ENCODE results near the gene SLC7A14.

The SLC7A14 gene

DNA sequence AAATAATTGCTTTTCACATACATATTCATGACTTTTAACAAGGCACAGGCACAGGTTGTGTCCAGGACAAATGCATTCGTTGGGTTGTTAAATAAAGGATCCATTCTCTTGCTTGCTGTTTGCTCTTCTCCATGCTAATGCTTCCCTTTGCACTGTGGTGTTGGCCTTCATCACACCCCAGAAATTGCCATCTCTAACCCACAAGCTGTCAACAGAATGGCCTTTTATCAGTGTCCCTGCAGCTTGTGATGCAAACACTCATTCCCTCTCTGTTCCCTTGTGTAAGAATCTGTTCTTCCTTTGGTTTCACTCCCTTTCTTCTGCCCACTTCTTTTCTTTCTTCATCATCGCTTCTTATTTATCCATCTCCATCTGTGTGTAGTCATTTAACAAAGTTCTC lies 72.2 kb downstream of the SLC7A14 start:
- TF ChIP-seq FOXP2 (optimal IDR thresholded peaks at IDR 0.05; ENCODE audit: borderline replicate concordance, extremely low read depth, extremely low read length, insufficient read depth): no peak
- TF ChIP-seq POLR2AphosphoS5 (IDR thresholded peaks at IDR 0.05; ENCODE audit: low read depth, low read length): no peak
- no peak for TF ChIP-seq TAF1 (IDR thresholded peaks at IDR 0.05; ENCODE audit: borderline replicate concordance, insufficient read depth, low read length)
- TF ChIP-seq SIN3A (IDR thresholded peaks at IDR 0.05; ENCODE audit: borderline replicate concordance, insufficient read depth, low read length): no peak
- TF ChIP-seq, protein P1, sequence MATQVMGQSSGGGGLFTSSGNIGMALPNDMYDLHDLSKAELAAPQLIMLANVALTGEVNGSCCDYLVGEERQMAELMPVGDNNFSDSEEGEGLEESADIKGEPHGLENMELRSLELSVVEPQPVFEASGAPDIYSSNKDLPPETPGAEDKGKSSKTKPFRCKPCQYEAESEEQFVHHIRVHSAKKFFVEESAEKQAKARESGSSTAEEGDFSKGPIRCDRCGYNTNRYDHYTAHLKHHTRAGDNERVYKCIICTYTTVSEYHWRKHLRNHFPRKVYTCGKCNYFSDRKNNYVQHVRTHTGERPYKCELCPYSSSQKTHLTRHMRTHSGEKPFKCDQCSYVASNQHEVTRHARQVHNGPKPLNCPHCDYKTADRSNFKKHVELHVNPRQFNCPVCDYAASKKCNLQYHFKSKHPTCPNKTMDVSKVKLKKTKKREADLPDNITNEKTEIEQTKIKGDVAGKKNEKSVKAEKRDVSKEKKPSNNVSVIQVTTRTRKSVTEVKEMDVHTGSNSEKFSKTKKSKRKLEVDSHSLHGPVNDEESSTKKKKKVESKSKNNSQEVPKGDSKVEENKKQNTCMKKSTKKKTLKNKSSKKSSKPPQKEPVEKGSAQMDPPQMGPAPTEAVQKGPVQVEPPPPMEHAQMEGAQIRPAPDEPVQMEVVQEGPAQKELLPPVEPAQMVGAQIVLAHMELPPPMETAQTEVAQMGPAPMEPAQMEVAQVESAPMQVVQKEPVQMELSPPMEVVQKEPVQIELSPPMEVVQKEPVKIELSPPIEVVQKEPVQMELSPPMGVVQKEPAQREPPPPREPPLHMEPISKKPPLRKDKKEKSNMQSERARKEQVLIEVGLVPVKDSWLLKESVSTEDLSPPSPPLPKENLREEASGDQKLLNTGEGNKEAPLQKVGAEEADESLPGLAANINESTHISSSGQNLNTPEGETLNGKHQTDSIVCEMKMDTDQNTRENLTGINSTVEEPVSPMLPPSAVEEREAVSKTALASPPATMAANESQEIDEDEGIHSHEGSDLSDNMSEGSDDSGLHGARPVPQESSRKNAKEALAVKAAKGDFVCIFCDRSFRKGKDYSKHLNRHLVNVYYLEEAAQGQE (IDR thresholded peaks at IDR 0.05; ENCODE audit: insufficient read depth in 1 of 2, low read depth in 2 of 2, low read length in 2 of 2): no peak

DNA sequence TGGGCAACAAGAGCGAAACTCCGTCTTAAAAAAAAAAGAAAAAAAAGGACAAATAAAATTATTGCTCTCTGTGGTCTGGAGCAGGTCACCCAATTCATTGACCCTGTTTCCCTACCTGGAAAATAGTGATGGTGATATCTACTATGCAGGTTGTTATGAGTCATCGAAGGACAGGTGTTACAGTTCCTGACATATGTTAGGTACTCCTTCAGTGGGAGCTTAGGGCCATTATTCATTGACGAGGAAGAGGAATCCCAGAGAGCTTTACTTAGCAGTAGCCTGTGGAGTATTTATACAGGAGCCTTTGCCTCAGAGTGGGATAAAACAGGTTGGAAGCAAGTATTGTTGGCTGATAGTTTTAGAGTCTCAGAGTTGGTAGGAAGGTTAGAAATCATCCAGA lies 74.5 kb downstream of the SLC7A14 start:
- no peak for TF ChIP-seq POLR2AphosphoS5 (IDR thresholded peaks at IDR 0.05; ENCODE audit: low read depth, low read length)
- TF ChIP-seq, protein P1 (IDR thresholded peaks at IDR 0.05; ENCODE audit: insufficient read depth in 1 of 2, low read depth in 2 of 2, low read length in 2 of 2): no peak
- no peak for TF ChIP-seq FOXP2 (optimal IDR thresholded peaks at IDR 0.05; ENCODE audit: borderline replicate concordance, extremely low read depth, extremely low read length, insufficient read depth)

GRCh38 chr3:170508839-170509238 lies 77.0 kb downstream of the SLC7A14 start:
- TF ChIP-seq FOXP2 (optimal IDR thresholded peaks at IDR 0.05; ENCODE audit: borderline replicate concordance, extremely low read depth, extremely low read length, insufficient read depth): no peak
- TF ChIP-seq POLR2AphosphoS5 (IDR thresholded peaks at IDR 0.05; ENCODE audit: low read depth, low read length): no peak
- no peak for TF ChIP-seq SIN3A (IDR thresholded peaks at IDR 0.05; ENCODE audit: borderline replicate concordance, insufficient read depth, low read length)
- no peak for TF ChIP-seq TAF1 (IDR thresholded peaks at IDR 0.05; ENCODE audit: borderline replicate concordance, insufficient read depth, low read length)
- TF ChIP-seq, protein P1 (IDR thresholded peaks at IDR 0.05; ENCODE audit: insufficient read depth in 1 of 2, low read depth in 2 of 2, low read length in 2 of 2): no peak

GRCh38 chr3:170508291-170508690 lies 77.6 kb downstream of the SLC7A14 start:
- TF ChIP-seq, protein P1 (IDR thresholded peaks at IDR 0.05; ENCODE audit: insufficient read depth in 1 of 2, low read depth in 2 of 2, low read length in 2 of 2): no peak
- TF ChIP-seq FOXP2 (optimal IDR thresholded peaks at IDR 0.05; ENCODE audit: borderline replicate concordance, extremely low read depth, extremely low read length, insufficient read depth) (no peak), POLR2AphosphoS5 (IDR thresholded peaks at IDR 0.05; ENCODE audit: low read depth, low read length) (no peak), TAF1 (IDR thresholded peaks at IDR 0.05; ENCODE audit: borderline replicate concordance, insufficient read depth, low read length) (no peak), SIN3A (IDR thresholded peaks at IDR 0.05; ENCODE audit: borderline replicate concordance, insufficient read depth, low read length) (no peak)

GRCh38 chr3:170507063-170507462 lies 78.8 kb downstream of the SLC7A14 start:
- TF ChIP-seq POLR2AphosphoS5 (IDR thresholded peaks at IDR 0.05; ENCODE audit: low read depth, low read length) (no peak), TAF1 (IDR thresholded peaks at IDR 0.05; ENCODE audit: borderline replicate concordance, insufficient read depth, low read length) (no peak), SIN3A (IDR thresholded peaks at IDR 0.05; ENCODE audit: borderline replicate concordance, insufficient read depth, low read length) (no peak), FOXP2 (optimal IDR thresholded peaks at IDR 0.05; ENCODE audit: borderline replicate concordance, extremely low read depth, extremely low read length, insufficient read depth) (no peak)
- TF ChIP-seq, protein P1 (IDR thresholded peaks at IDR 0.05; ENCODE audit: insufficient read depth in 1 of 2, low read depth in 2 of 2, low read length in 2 of 2): no peak

Measured in PFSK-1 (cell line).